Activated CD8-positive, alpha-beta memory T cell treated with anti-CD3 and anti-CD28 coated beads, Interleukin-2, amount 10 ng/mL, durations not matched to agents 7 days and 5 days (primary cell): Measurements from ENCODE around the gene PDGFD. TPM values are rescaled to one million over a fixed set of nuclear protein-coding genes. Genes with fewer than 3 reads are reported as not detected.

Experiments
- ATAC-seq: fragments of 150-1000 bp; cut with Tn5 transposase; one replicate; pipeline ENCODE4 v1.10.0; 2021; ENCODE audit warnings: moderate library complexity
- CTCF ChIA-PET: fragments of 350-600 bp; sonication (Branson Sonifier 250); formaldehyde crosslinking; loops from one replicate; lab custom pipeline; 2021; ENCODE audit warnings: antibody characterized with exemption; lab: Charles Lee
- DNase-seq: peaks from one replicate; pipeline ENCODE4 v3.0.0-alpha.2; 2020
- H3K27ac Mint-ChIP-seq: one replicate; pipeline ENCODE4 v1.8.0; 2021; ENCODE audit warnings: mild to moderate bottlenecking, mixed read lengths
- H3K27me3 Mint-ChIP-seq: one replicate; pipeline ENCODE4 v1.8.0; 2021; ENCODE audit warnings: mixed read lengths
- H3K36me3 Mint-ChIP-seq: one replicate; pipeline ENCODE4 v1.8.0; 2021; ENCODE audit warnings: mild to moderate bottlenecking, mixed read lengths
- H3K4me1 Mint-ChIP-seq: one replicate; pipeline ENCODE4 v1.8.0; 2021; ENCODE audit warnings: mixed read lengths
- H3K4me3 Mint-ChIP-seq: one replicate; pipeline ENCODE4 v1.8.0; 2021; ENCODE audit warnings: mild to moderate bottlenecking, moderate library complexity, mixed read lengths
- H3K9me3 Mint-ChIP-seq: one replicate; pipeline ENCODE4 v1.8.0; 2022; ENCODE audit warnings: low read depth, mixed read lengths
- total RNA-seq, 2 experiments: library from RNA; stranded (reverse); gene quantifications; one replicate each; pipeline ENCODE4 v1.2.3, GENCODE V29; 2021

Gene PDGFD
- total RNA-seq, 2 experiments from 2014 or later, result 0.12 to 0.15 TPM

DNA sequence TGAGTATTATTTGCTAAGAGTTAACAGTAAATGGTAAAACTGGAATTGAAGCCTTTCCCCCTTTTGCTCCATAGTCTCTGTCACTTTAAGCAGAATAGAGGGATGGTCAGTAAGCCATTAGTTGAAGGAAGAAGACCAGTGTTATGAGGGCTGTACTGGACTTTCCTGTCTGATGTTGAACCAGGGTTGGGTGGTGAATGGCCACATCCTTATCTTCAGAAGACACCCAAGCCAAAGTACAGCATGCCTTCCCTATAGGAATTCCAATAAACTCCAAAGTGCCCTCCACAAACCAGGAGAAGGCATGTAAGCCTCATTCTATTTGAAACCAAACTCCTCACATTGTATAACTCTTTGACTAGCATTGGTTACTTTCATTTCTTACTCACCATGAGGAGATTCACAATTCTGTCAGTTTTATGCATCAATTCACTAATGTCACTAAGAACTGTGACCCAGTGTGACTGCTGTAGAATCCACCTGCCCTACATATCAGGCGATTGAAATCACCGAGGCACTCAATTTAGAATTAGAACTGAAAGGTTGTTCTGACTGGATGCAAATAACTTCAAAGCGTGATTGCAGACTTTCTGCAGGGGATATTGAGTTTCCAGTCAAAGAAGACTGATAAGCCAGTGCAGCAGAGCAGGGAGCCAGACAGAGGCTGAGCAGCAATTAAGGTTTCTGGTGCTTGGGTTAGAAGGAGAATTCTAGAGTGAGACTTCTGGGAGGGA is 234.6 kb downstream of the PDGFD start:
- H3K4me1 Mint-ChIP-seq, result no peaks in the 10 kb centered on the region
- CTCF ChIA-PET, result no interaction called here
- H3K27me3 Mint-ChIP-seq, result no peaks in the 10 kb centered on the region
- no peaks in the 10 kb centered on the region for H3K9me3 Mint-ChIP-seq
- H3K27ac Mint-ChIP-seq, result no peak overlapping the region
- DNase-seq, result no peak
- H3K4me3 Mint-ChIP-seq, result no peak overlapping the region
- H3K36me3 Mint-ChIP-seq, result no peaks in the 10 kb centered on the region
- ATAC-seq, result no peak

DNA sequence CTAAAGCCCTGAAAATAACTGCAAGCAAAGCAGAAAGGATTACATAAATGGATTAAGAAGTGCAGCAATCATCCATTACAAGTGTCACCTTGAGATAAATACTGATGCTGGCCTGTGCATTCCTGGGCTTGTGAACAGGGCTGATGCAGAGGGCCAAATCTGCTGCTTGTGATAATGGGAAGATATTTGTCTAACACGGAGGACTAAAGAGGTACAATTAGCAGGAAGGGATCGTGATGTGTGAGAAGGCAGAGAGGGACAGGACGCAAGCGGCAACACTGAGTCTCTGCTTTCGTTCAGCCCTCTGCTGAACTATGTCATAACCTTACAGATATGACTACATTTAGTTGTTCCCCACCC is 235.2 kb downstream of the PDGFD start:
- no peaks in the 10 kb centered on the region for H3K36me3 Mint-ChIP-seq
- H3K27me3 Mint-ChIP-seq, result no peaks in the 10 kb centered on the region
- H3K4me1 Mint-ChIP-seq, result no peaks in the 10 kb centered on the region
- H3K9me3 Mint-ChIP-seq, result no peaks in the 10 kb centered on the region
- no peak overlapping the region for H3K4me3 Mint-ChIP-seq
- no peak for ATAC-seq
- CTCF ChIA-PET, result no interaction called here
- no peak overlapping the region for H3K27ac Mint-ChIP-seq
- no peak for DNase-seq

- no peaks in the 10 kb centered on the region for H3K4me1 Mint-ChIP-seq
- no peaks in the 10 kb centered on the region for H3K27me3 Mint-ChIP-seq
- H3K9me3 Mint-ChIP-seq, result no peaks in the 10 kb centered on the region
- DNase-seq, result no peak
- ATAC-seq, result no peak
- no peaks in the 10 kb centered on the region for H3K36me3 Mint-ChIP-seq
- CTCF ChIA-PET, result no interaction called here
- H3K4me3 Mint-ChIP-seq, result no peak overlapping the region
- H3K27ac Mint-ChIP-seq, result no peak overlapping the region
These were observed 235.7 kb downstream of the PDGFD start for GRCh38 chr11:103928040-103928801.

- H3K4me1 Mint-ChIP-seq, result no peaks in the 10 kb centered on the region
- H3K27ac Mint-ChIP-seq, result no peak overlapping the region
- H3K4me3 Mint-ChIP-seq, result no peak overlapping the region
- CTCF ChIA-PET, result no interaction called here
- H3K9me3 Mint-ChIP-seq, result no peaks in the 10 kb centered on the region
- no peaks in the 10 kb centered on the region for H3K27me3 Mint-ChIP-seq
- DNase-seq (no peak), ATAC-seq (no peak)
- H3K36me3 Mint-ChIP-seq, result no peaks in the 10 kb centered on the region
These were observed 236.4 kb downstream of the PDGFD start for GRCh38 chr11:103927535-103927934.

- Mint-ChIP-seq H3K4me3 (no peak overlapping the region), H3K27me3 (no peaks in the 10 kb centered on the region), H3K36me3 (no peaks in the 10 kb centered on the region), H3K9me3 (no peaks in the 10 kb centered on the region), H3K27ac (no peak overlapping the region), H3K4me1 (no peaks in the 10 kb centered on the region)
- DNase-seq (no peak), ATAC-seq (no peak)
- CTCF ChIA-PET, result no interaction called here
These were observed 237.0 kb downstream of the PDGFD start for GRCh38 chr11:103926990-103927389.

GRCh38 chr11:103924166-103925013 is 239.6 kb downstream of the PDGFD start:
- CTCF ChIA-PET, result no interaction called here
- Mint-ChIP-seq H3K4me3 (no peak overlapping the region), H3K27me3 (no peaks in the 10 kb centered on the region), H3K36me3 (no peaks in the 10 kb centered on the region), H3K27ac (no peak overlapping the region), H3K9me3 (no peaks in the 10 kb centered on the region), H3K4me1 (no peaks in the 10 kb centered on the region)
- ATAC-seq (no peak), DNase-seq (no peak)

DNA sequence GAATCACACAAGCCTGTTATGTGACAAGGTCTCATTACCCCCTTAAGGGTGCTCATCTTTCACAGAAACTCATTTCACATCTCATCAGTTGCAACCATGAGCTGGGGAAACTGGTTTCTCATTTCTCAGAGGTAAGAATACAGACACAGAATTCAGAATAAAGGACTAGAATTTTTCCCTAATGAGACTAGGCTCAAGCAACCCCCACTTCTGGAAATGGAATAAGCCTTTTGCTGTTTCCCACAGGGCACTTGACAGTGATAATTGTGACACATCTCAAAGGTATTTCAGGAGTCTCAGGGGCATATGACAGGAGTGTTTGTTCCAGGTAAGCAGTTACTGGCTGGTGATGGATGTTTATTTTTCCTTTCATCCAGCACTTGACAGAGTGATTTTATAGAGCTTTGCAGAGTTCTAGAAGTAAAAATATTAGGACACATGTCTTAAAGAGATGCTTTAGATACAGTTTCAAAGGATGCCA is 240.5 kb downstream of the PDGFD start:
- no peak for ATAC-seq
- Mint-ChIP-seq H3K9me3 (no peaks in the 10 kb centered on the region), H3K4me3 (no peak overlapping the region), H3K4me1 (no peaks in the 10 kb centered on the region), H3K27ac (no peak overlapping the region), H3K27me3 (no peaks in the 10 kb centered on the region), H3K36me3 (no peaks in the 10 kb centered on the region)
- no peak for DNase-seq
- CTCF ChIA-PET, result interaction anchor here (1.0 kb wide), 1 partner anchor 89 kb away, joined by 4 read pairs; no protein-coding TSS in a partner anchor

GRCh38 chr11:103920933-103921332 is 243.0 kb downstream of the PDGFD start:
- no peaks in the 10 kb centered on the region for H3K4me1 Mint-ChIP-seq
- DNase-seq, result no peak
- no peak for ATAC-seq
- no peaks in the 10 kb centered on the region for H3K27me3 Mint-ChIP-seq
- H3K36me3 Mint-ChIP-seq, result no peaks in the 10 kb centered on the region
- H3K9me3 Mint-ChIP-seq, result no peaks in the 10 kb centered on the region
- no peak overlapping the region for H3K4me3 Mint-ChIP-seq
- H3K27ac Mint-ChIP-seq, result no peak overlapping the region
- CTCF ChIA-PET, result no interaction called here

DNA sequence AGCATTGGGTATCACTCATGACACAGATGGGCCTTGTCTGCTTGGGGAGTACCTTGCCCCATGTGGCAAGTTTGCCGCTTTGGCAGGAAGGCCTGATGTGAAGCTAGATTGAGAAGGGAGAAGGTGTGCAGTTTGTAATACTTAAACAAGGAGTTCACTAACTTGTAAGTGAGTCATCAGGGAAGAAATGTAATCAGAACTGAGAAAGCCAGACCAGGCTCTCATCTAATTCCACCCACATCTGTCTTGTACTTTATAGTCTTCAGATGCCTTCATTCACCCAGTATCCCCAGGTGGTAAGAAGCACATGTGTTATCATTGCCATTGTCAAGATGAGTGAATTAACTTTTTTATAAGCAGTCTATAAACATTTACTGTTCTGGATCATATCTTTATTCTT is 243.5 kb downstream of the PDGFD start:
- no peaks in the 10 kb centered on the region for H3K9me3 Mint-ChIP-seq

GRCh38 chr11:103910721-103911120 is 253.2 kb downstream of the PDGFD start:
- ATAC-seq, result no peak
- CTCF ChIA-PET, result no interaction called here
- DNase-seq, result no peak
- Mint-ChIP-seq H3K36me3 (no peaks in the 10 kb centered on the region), H3K4me3 (no peak overlapping the region), H3K27me3 (no peaks in the 10 kb centered on the region), H3K4me1 (no peaks in the 10 kb centered on the region), H3K27ac (no peak overlapping the region), H3K9me3 (peaks cover 8% of the 10 kb centered on the region)

More for the DNA sequence above, 243.5 kb downstream of the PDGFD start:
- no peak overlapping the region for H3K27ac Mint-ChIP-seq
- CTCF ChIA-PET, result no interaction called here
- no peak overlapping the region for H3K4me3 Mint-ChIP-seq
- DNase-seq, result no peak
- no peaks in the 10 kb centered on the region for H3K27me3 Mint-ChIP-seq
- no peak for ATAC-seq
- no peaks in the 10 kb centered on the region for H3K4me1 Mint-ChIP-seq
- H3K36me3 Mint-ChIP-seq, result no peaks in the 10 kb centered on the region

DNA sequence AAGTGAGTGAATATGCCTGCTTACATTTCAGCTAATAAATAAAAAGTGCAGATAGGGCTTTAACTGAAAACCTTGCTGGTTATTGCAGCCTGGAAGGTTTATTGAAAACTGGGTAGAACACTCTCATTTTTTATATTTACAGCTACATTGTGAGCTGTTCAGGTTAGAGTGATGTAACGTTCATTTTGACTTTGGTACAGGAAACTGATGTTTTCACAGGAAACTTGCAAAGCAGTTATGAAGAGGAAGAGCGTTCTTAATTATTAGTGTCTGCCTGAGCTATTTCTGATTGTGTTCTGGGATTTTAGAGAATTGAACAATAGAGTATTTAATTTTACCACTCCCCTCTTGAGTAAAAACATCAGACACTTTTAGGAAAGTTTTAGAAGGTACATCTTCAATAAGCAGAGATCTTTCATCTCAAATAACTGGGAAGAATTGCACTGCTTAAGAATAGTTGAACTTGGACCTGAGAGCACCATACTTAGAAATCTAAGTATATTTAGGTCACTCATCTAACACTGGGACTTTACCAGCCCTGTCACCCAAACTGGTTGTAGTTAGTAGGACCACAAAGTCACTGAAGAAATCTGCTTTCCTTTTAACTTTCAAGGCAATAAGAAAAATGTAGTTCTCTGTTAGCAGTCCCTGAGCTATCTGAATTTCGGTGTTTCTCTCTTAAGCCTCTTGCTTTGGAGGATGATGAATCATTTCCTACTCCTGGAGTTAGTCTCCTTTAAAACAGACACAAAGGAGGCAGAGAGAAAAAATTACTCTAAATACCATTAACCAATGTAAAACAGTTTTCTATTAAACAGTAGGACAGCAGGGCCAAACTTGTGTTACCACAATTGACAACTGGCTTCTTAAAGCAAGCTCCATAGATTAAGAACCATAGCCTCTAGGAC is 256.1 kb downstream of the PDGFD start:
- ATAC-seq (no peak), DNase-seq (no peak)
- H3K27ac Mint-ChIP-seq, result no peak overlapping the region
- peaks cover 3% of the 10 kb centered on the region for H3K9me3 Mint-ChIP-seq
- CTCF ChIA-PET, result no interaction called here
- no peaks in the 10 kb centered on the region for H3K36me3 Mint-ChIP-seq
- H3K4me3 Mint-ChIP-seq, result no peak overlapping the region
- no peaks in the 10 kb centered on the region for H3K4me1 Mint-ChIP-seq
- H3K27me3 Mint-ChIP-seq, result no peaks in the 10 kb centered on the region

GRCh38 chr11:103907136-103907535 is 256.8 kb downstream of the PDGFD start:
- no peak for DNase-seq
- CTCF ChIA-PET, result no interaction called here
- Mint-ChIP-seq H3K27ac (no peak overlapping the region), H3K27me3 (no peaks in the 10 kb centered on the region), H3K9me3 (peaks cover 3% of the 10 kb centered on the region), H3K4me3 (no peak overlapping the region), H3K4me1 (no peaks in the 10 kb centered on the region), H3K36me3 (no peaks in the 10 kb centered on the region)
- ATAC-seq, result no peak
